ENCODE results near the gene COL5A1.

Gene COL5A1

DNA sequence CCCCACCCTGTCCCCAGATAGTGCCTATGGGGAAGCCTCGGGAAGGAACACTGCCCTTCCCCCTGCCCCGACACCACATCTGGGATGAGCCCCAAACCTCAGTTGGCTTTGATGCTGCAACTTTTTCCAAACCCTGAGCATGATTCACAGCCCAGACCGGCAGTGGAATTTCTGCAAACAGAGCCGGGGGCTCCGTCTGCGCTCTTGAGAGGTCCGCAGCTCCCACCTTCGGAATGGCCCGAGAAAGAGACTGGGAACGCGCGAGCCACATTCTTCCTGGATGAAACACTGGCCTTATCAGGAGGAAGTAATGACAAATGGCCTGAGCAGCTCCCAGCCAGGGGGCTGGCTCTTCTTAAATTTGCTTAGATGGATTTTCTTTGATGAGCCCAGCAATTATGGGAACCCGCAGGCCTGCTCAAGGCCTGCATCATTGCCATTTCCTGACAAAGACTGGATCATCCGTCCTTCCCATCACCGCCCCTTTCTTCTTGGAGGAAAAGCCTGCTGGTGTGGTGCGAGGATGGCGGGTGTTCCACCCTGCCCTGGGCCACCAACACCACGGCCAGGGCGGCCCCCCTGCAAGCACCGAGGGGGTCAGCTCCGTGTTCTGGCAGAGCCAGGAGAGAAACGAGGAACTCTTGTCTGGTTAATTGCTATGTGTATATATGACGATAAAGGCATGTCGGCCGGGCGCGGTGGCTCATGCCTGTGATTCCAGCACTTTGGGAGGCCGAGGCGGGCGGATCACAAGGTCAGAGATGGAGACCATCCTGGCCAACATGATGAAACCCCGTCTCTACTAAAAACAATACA, 38.8 kb upstream of the COL5A1 start:
- TF ChIP-seq CTCF (conservative IDR thresholded peaks at IDR 0.05; ENCODE audit: low read depth, low read length): no peak
- peak; percentile 49 for DNase-seq (ENCODE audit: low read depth)
- H3K4me3 ChIP-seq (ENCODE audit: low read length): no peak overlapping the region

GRCh38 chr9:134604834-134605233, 36.8 kb upstream of the COL5A1 start:
- H3K4me3 ChIP-seq (ENCODE audit: low read length): no peak overlapping the region
- no peak for DNase-seq (ENCODE audit: low read depth)
- no peak for TF ChIP-seq CTCF (conservative IDR thresholded peaks at IDR 0.05; ENCODE audit: low read depth, low read length)

- no peak overlapping the region for H3K4me3 ChIP-seq (ENCODE audit: low read length)
- no peak for TF ChIP-seq CTCF (conservative IDR thresholded peaks at IDR 0.05; ENCODE audit: low read depth, low read length)
- no peak for DNase-seq (ENCODE audit: low read depth)
Observed at GRCh38 chr9:134605351-134605965, 36.1 kb upstream of the COL5A1 start.

GRCh38 chr9:134605966-134606357, 35.6 kb upstream of the COL5A1 start:
- DNase-seq (ENCODE audit: low read depth): no peak
- H3K4me3 ChIP-seq (ENCODE audit: low read length): no peak overlapping the region
- TF ChIP-seq CTCF (conservative IDR thresholded peaks at IDR 0.05; ENCODE audit: low read depth, low read length): no peak

GRCh38 chr9:134606951-134607731, 34.5 kb upstream of the COL5A1 start:
- TF ChIP-seq CTCF (conservative IDR thresholded peaks at IDR 0.05; ENCODE audit: low read depth, low read length): no peak

GRCh38 chr9:134607971-134608370, 33.6 kb upstream of the COL5A1 start:
- no peak overlapping the region for H3K4me3 ChIP-seq (ENCODE audit: low read length)
- TF ChIP-seq CTCF (conservative IDR thresholded peaks at IDR 0.05; ENCODE audit: low read depth, low read length): no peak
- DNase-seq (ENCODE audit: low read depth): no peak

More at GRCh38 chr9:134606951-134607731, 34.5 kb upstream of the COL5A1 start:
- no peak overlapping the region for H3K4me3 ChIP-seq (ENCODE audit: low read length)
- no peak for DNase-seq (ENCODE audit: low read depth)
